Effector CD4-positive, alpha-beta T cell (primary cell): ENCODE results near the gene KIAA0513.

Experiments
- DNase-seq: peaks from one replicate; pipeline ENCODE4 v3.0.0-alpha.2; 2020
- total RNA-seq: gene quantifications from one replicate; lab custom pipeline; 2026; lab: John Stamatoyannopoulos, UW

KIAA0513 gene
- 22.0 reads per million, percentile 49 among the genes with 10 or more reads in this experiment for total RNA-seq

GRCh38 chr16:85027349-85027957 is at the start of gene KIAA0513:
KIAA0513 (plus strand) TSS chr16:85027795; CDS start chr16:85067072, 39,277 bp downstream.
- peak; percentile 97 for DNase-seq

- DNase-seq = no peak
These were observed 48.1 kb upstream of the KIAA0513 start for GRCh38 chr16:84979516-84979915.

- DNase-seq = no peak
These were observed 45.2 kb upstream of the KIAA0513 start for GRCh38 chr16:84982434-84982833.

- no peak for DNase-seq
These were observed 42.2 kb upstream of the KIAA0513 start for GRCh38 chr16:84985079-84986065.

GRCh38 chr16:84986102-84986501 is 41.5 kb upstream of the KIAA0513 start:
- DNase-seq = no peak

- no peak for DNase-seq
These were observed 40.7 kb upstream of the KIAA0513 start for GRCh38 chr16:84986879-84987278.

- no peak for DNase-seq
These were observed 39.1 kb upstream of the KIAA0513 start for GRCh38 chr16:84988328-84989080.

- DNase-seq = no peak
These were observed 37.6 kb upstream of the KIAA0513 start for GRCh38 chr16:84989749-84990620.

- no peak for DNase-seq
These were observed 36.8 kb upstream of the KIAA0513 start for GRCh38 chr16:84990782-84991181.

GRCh38 chr16:84992717-84993075 is 34.9 kb upstream of the KIAA0513 start:
- no peak for DNase-seq

- no peak for DNase-seq
These were observed 33.7 kb upstream of the KIAA0513 start for GRCh38 chr16:84993926-84994325.

- DNase-seq = no peak
These were observed 31.9 kb upstream of the KIAA0513 start for GRCh38 chr16:84995663-84996062.

GRCh38 chr16:84996365-84996764 is 31.2 kb upstream of the KIAA0513 start:
- DNase-seq = no peak

GRCh38 chr16:84999200-84999599 is 28.4 kb upstream of the KIAA0513 start:
- DNase-seq = no peak

- DNase-seq = no peak
These were observed 27.6 kb upstream of the KIAA0513 start for GRCh38 chr16:84999857-85000480.

GRCh38 chr16:85002099-85002541 is 25.5 kb upstream of the KIAA0513 start:
- no peak for DNase-seq

- no peak for DNase-seq
These were observed 25.0 kb upstream of the KIAA0513 start for GRCh38 chr16:85002608-85003007.

GRCh38 chr16:85003076-85003475 is 24.5 kb upstream of the KIAA0513 start:
- no peak for DNase-seq

- DNase-seq = no peak
These were observed 23.6 kb upstream of the KIAA0513 start for GRCh38 chr16:85003725-85004586.

- DNase-seq = no peak
These were observed 22.9 kb upstream of the KIAA0513 start for GRCh38 chr16:85004587-85005205.
